ENCODE data around the gene FOLR1. TPM values are rescaled to one million over a fixed set of nuclear protein-coding genes. Genes with fewer than 3 reads are reported as not detected.

Gene FOLR1
- total and polyA plus RNA-seq, 2 of the 4 experiments (the other 2 are of a cell fraction), result 0.24 TPM; not detected in 1

- Histone ChIP-seq H2BK15ac (ENCODE audit: low read depth, low read length) (peak overlapping the region; percentile 76; the same call in 1 of the 3 replicates), H3K4me3 (ENCODE audit: insufficient read depth, low read depth, low read length) (peak overlapping the region; percentile 46), H3K14ac (replicated peaks; ENCODE audit: low read depth, low read length) (peak overlapping the region; percentile 71), H4K8ac (ENCODE audit: low read depth in 2 of 2, low read length in 2 of 2) (peak overlapping the region; percentile 85 to 95), H3K18ac (ENCODE audit: low read depth, low read length) (peak overlapping the region; percentile 3; the same call in 1 of the 2 replicates), H3K36me3 (ENCODE audit: control insufficient read depth, insufficient read depth, low read length) (peaks cover 5% of the 10 kb centered on the region; the same call in 1 of the 2 replicates), H3K4me2 (ENCODE audit: low read depth, low read length) (peak overlapping the region; percentile 73), H2AK5ac (ENCODE audit: low read depth, low read length) (peak overlapping the region; percentile 63; the same call in 1 of the 2 replicates), H3K9me1 (ENCODE audit: insufficient read depth, low read length) (peaks cover 7% of the 10 kb centered on the region; the same call in 1 of the 2 replicates), H3K23ac (ENCODE audit: low read depth, low read length) (peak overlapping the region; percentile 62), H2BK20ac (ENCODE audit: low read depth, low read length) (peak overlapping the region; percentile 35; the same call in 1 of the 2 replicates), H3K27me3 (ENCODE audit: control insufficient read depth, insufficient read depth, low read length) (peaks cover 18% of the 10 kb centered on the region), H3K56ac (ENCODE audit: extremely low read depth, insufficient read depth, low read length) (peak overlapping the region; percentile 52; the same call in 1 of the 2 replicates), H3K79me1 (ENCODE audit: low read depth in 1 of 2, low read length in 2 of 2) (peaks cover 15 to 30% of the 10 kb centered on the region in 2 experiments; a peak in 3 of 4 replicates), H2AK9ac (replicated peaks; ENCODE audit: low read depth, low read length, poor library complexity) (peak overlapping the region; percentile 21), H4K20me1 (ENCODE audit: insufficient read depth, low read length) (peaks cover 22% of the 10 kb centered on the region), H2BK5ac (ENCODE audit: low read depth, low read length, poor library complexity, severe bottlenecking) (peak overlapping the region; percentile 15), H4K91ac (ENCODE audit: insufficient read depth, low read depth, low read length) (peak overlapping the region; percentile 63; the same call in 1 of the 2 replicates), H4K5ac (ENCODE audit: low read depth, low read length) (peak overlapping the region; percentile 73), H3K9ac (ENCODE audit: low read depth, low read length) (peak overlapping the region; percentile 58), H2BK120ac (ENCODE audit: low read depth, low read length) (peak overlapping the region; percentile 34; the same call in 1 of the 2 replicates), H2AFZ (replicated peaks; ENCODE audit: low read length, poor library complexity) (peak overlapping the region; percentile 91), H3K9me3 (ENCODE audit: control insufficient read depth, insufficient read depth, low read length) (no peaks in the 10 kb centered on the region), H3K4ac (ENCODE audit: low read depth, low read length) (peak overlapping the region; percentile 73), H3K4me1 (ENCODE audit: control insufficient read depth, insufficient read depth, low read length) (peaks cover 4% of the 10 kb centered on the region; the same call in 1 of the 2 replicates), H3K27ac (ENCODE audit: insufficient read depth, low read length) (peak overlapping the region; percentile 24; the same call in 1 of the 2 replicates)
- dilution Hi-C loops (cut with HindIII; ENCODE audit: low sequenced_read_pairs, unreplicated experiment), result no loop called here
- POLR2A ChIA-PET (ENCODE audit: unreplicated experiment), result no interaction called here
- no peak for DNase-seq
- TF ChIP-seq SMC3 (IDR thresholded peaks at IDR 0.05; ENCODE audit: low read depth, low read length), result no peak
- WGBS, 2 experiments (ENCODE audit: extremely low coverage in 2 of 2, insufficient read length in 1 of 2), result 95% methylated on average over 2 of the region's 6 CpGs; no CpG with 5 or more reads in 1 of the 2 experiments
- in situ Hi-C loops (cut with MboI; ENCODE audit: low sequenced_read_pairs), result no loop called here
- ATAC-seq (ENCODE audit: low read depth), result no peak
- CTCF ChIA-PET, result interaction anchor here (1.2 kb wide), 1 partner anchor 39 kb away, joined by 3 read pairs; no protein-coding TSS in a partner anchor
- intact Hi-C loops (cut with micrococcal nuclease), result loop anchor here (2.0 kb wide), 1 partner anchor 119 kb away; the partner anchor contains the start of gene LAMTOR1
- no TSS peak for BruUV-seq (replicated peaks)
Measured at GRCh38 chr11:72222106-72222891, 30.4 kb downstream of the FOLR1 start.

Measured in IMR-90 (cell line).